HG03108 (cell line): ENCODE measurements around the gene ADD3.
A peak's percentile ranks its signal among the peaks of the same experiment; 100 is the strongest.
"Not testable (repeated sequence)": the region's sequence is repeated elsewhere in the genome, so short reads cannot be mapped to it uniquely, and the experiment has no call there.

Source experiments
- ATAC-seq: cut with Tn5 transposase; IDR thresholded peaks from one replicate; pipeline ENCODE4 v1.9.1; 2021; ENCODE audit warnings: moderate library complexity; ENCODE audit not compliant: unreplicated experiment

The ADD3 gene

DNA sequence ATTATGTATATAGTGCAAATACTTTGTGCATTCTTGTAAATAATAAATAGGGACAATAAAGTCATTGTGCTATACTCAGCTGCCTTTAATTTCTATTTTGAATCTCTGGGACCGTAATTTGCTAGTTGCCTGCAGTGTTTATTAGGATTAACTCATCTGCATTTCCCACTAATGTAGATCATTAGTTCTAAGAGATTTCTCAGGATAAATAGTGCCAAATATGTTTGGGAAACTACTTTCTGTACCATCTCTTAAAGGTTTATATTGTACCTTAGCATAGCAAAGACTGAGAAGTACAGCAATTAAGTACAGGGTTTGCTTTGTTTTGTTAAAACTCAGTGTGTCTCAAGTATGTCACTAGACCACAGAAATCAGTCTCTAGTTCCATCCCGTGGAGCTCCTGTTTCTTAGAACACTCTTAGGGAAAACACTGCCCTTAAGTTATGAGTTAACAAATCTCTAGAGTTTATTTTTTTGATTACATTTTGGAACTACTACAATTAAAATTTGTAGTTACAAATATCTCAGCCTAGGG, 26.0 kb downstream of the ADD3 start:
- no peak for ATAC-seq

DNA sequence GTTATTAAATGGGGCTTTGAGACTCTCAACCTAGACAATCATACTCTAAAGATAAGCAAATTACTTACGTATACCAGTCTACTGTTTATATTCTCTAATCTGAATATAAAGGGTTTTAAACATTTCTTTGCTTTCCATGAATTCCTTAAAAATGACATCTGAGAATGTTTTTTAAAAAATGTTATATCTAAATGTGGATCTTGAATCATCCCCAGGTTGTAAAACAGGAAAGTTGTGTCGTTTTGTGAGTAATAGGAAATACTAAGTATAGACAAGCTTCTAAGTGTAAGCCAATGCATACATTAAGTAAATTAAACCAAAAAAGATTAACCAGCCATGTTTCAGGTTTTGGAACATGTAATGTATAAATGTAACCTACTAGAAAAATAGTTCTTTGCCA, 26.8 kb downstream of the ADD3 start:
- ATAC-seq: no peak

- no peak for ATAC-seq
These were observed 27.5 kb downstream of the ADD3 start for GRCh38 chr10:110035070-110035921.

DNA sequence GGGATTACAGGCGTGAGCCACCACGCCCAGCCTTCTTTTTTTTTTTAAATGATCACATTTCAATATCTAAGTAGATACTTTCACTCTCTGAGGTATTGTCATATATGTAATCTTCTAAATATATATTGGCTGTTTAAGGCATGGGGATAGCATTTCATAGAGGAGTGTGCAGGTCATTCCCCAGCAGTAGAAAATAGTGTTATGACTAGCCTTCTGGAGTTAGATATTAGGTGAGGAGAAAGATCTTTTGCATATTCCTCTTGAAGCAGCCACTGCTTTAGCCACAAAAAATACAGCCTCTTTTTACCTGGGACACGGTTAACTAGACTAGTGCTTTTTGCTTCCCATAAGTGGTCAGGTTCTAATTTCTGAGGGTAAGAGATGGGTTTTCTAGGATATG, 28.9 kb downstream of the ADD3 start:
- peak; percentile 80 for ATAC-seq

GRCh38 chr10:110039254-110039653, 31.5 kb downstream of the ADD3 start:
- ATAC-seq: no peak

- no peak for ATAC-seq
These were observed 32.3 kb downstream of the ADD3 start for GRCh38 chr10:110040108-110040507.

GRCh38 chr10:110040767-110041478, 33.1 kb downstream of the ADD3 start:
- ATAC-seq: no peak

DNA sequence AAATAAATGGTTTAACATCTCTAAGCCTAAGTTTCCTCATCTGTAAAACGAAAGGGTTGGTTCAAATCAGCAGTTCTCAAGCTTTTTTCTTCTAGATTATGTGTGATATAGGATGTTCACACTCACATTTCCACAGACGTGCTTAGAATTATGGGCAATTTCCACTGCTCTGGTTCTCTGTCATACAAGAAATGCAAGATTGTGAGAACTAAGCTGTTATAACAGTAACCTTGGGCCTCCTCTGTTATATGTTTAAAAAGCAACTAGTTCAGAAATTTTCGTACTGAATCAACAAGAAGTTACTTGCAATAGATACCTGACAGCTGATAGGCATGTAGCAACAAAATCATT, 33.7 kb downstream of the ADD3 start:
- ATAC-seq: no peak

DNA sequence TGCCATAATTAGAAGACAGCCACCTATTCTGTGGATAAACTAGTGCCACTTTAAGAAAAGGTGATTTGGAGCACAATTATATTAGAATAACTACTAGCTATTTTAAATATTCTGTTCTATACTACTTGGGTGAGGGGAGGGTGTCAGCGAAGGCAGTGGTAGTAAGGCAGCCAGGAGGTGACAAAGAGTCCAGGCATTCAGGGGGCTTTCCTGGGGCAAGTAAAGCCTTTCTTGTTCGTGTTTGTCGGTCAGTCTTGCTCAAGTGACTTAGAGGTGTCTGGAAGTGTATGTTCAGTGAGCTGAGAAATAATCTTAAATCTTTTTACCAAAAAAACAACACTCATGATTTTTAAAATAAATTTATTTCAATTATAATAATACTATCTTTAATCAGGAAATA, 34.4 kb downstream of the ADD3 start:
- ATAC-seq: no peak

- no peak for ATAC-seq
These were observed 35.1 kb downstream of the ADD3 start for GRCh38 chr10:110042891-110043290.

DNA sequence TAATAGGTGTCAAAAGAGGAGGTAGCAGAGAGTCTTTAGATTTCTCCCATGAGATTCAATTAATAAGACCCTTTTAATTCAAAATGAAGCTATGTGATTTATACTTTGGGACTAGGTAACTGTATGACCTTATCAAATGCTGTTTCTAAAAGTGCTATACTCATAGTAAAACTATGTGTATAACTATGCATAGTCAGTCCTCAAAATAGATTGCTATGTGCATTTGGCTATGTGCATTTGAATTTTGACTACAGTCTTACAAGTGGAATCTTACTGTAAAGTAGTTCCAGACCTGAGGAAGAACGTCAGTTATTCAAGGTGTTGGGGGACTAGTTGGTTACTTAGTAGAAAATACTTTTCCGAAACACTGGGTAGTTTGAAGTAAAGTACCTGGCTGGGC, 36.9 kb downstream of the ADD3 start:
- ATAC-seq: no peak

DNA sequence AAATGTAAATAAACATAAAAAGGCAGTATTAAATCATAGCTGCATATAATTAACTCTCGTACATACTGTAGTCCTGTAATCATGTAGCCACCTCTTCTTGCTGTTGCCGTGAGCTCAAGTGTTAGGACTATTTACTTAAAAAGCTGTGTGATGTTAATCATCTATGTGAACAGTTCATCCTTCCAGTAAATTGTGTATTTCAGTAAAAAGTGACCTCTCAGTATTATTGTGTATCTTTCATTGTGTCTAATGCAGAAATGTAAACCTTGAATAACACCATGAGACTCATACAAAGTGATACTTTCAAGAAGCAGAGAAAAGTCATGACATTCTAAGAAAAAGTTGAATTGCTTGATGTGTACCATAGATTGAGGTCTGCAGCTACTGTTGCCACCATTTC, 38.0 kb downstream of the ADD3 start:
- no peak for ATAC-seq

- ATAC-seq: not testable (repeated sequence)
These were observed 40.4 kb downstream of the ADD3 start for GRCh38 chr10:110048145-110048544.

DNA sequence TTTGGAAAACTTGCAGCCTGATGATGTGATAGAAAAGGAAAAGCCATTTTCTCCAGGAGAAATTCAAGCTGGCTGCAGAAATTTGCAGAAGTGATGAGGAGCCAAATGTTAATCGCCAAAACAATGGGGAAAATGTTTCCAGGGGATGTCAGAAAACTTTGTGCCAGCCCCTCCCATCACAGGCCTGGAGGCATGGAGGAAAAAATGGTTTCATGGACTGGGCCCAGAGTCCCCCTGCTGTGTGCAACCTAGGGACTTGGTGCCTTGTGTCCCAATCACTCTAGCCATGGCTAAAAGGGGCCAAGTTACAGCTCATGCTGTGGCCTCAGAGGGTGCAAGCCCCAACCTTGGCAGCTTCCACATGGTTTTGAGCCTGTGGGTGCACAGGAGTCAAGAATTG, 41.0 kb downstream of the ADD3 start:
- no peak for ATAC-seq

DNA sequence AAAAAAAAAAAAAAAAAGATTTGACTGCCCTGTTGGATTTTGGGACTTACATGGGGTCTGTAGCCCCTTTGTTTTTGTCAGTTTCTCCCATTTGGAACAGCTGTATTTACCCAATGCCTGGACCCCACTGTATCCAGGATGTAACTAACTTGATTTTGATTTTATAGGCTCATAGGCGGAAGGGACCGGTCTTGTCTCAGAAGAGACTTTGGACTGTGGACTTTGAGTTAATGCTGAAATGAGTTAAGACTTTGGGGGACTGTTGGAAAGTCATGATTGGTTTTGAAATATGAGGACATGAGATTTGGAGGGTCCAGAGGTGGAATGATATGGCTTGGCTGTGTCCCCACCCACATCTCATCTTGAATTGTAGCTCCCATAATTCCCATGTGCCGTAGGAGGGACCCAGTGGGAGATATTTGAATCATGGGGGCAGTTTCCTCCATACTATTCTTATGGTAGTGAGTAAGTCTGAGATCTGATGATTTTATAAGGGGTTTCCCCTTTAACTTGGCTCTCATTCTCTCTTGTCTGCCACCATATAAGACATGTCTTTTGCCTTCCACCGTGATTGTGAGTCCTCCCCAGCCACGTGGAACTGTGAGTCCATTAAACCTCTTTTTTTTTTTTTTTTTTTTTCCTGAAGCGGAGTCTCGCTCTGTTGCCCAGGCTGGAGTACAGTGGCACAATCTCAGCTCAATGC, 42.3 kb downstream of the ADD3 start:
- not testable (repeated sequence) for ATAC-seq

DNA sequence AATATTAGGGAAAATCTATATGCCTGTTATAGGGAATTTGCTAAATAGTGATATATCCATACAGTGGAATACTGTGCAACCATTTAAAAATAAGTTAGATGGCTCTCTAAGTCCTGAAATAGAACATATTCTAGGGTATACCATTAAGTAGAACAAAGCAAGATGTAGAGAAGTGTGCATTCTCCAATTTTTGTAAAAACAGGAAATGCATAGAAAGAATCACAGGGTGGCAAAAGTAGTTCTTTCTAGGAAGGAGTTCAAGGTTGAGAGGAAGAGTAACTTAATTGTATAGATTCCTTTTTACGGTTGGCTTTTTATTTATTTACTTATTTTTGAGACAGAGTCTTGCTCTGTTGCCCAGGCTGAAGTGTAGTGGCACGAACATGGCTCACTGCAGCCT, 43.7 kb downstream of the ADD3 start:
- no peak for ATAC-seq

DNA sequence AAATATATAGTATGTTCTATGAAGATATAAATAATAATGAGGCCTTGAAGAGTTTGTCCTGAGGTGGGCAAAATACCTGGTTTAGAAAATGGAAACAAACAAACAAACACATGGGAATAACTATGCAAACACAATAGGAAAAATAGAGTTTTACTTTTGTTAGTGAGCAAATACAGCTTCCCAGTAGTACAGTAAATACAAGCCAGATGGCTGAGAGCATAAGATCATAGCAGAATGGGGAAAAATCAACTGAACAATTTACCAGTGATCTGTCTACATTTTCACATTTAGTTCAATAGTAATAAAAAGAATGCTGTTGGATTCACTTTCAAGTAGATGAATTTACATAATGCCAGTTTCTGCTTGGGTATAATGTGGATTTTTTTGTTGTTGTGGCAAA, 45.1 kb downstream of the ADD3 start:
- ATAC-seq: no peak

DNA sequence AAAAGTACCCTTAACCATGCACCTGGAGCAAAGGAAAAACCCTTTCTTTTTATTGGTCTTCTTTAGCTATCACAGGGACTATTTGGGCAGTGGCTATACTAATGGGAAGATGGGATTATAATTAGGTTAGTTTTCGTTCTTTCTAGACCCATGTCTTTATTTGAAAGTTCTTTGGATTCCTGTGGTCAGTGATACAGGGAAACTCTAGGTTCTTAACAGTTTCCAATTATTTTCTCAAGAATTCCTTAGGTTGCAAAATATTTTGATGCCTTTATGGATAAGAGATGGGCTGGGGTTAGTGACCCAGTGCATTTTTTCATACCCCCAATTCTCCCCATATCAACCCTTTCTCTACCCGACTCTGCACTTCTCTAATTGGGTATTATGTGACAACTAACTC, 49.0 kb downstream of the ADD3 start:
- ATAC-seq: no peak

- no peak for ATAC-seq
These were observed 49.7 kb downstream of the ADD3 start for GRCh38 chr10:110057456-110057855.

GRCh38 chr10:110058212-110058611, 50.4 kb downstream of the ADD3 start:
- ATAC-seq: no peak

GRCh38 chr10:110059925-110060324, 52.1 kb downstream of the ADD3 start:
- ATAC-seq: no peak

- ATAC-seq: no peak
These were observed 53.9 kb downstream of the ADD3 start for GRCh38 chr10:110061687-110062086.
